BE2C (cell line): ENCODE results near the gene ZNF512B. TPM values are rescaled to one million over a fixed set of nuclear protein-coding genes. Genes with fewer than 3 reads are reported as not detected.
A peak's percentile ranks its signal among the peaks of the same experiment; 100 is the strongest.
"Not testable (repeated sequence)": the region's sequence is repeated elsewhere in the genome, so short reads cannot be mapped to it uniquely, and the experiment has no call there.

Experiments used
- DNase-seq: peaks from one replicate; pipeline ENCODE4 v3.0.0-alpha.2; 2020
- H3K27me3 ChIP-seq: fragments of 250-450 bp; sonication (Bioruptor Pico); 2 replicates; pipeline ENCODE4 v1.5.1; 2020; ENCODE audit warnings: mild to moderate bottlenecking
- H3K36me3 ChIP-seq: fragments of 250-450 bp; sonication (Bioruptor Pico); 2 replicates; pipeline ENCODE4 v1.5.1; 2020; ENCODE audit warnings: mild to moderate bottlenecking
- H3K4me1 ChIP-seq: fragments of 250-450 bp; sonication (Bioruptor Pico); 2 replicates; pipeline ENCODE4 v1.5.1; 2020
- H3K4me3 ChIP-seq: 2 replicates; pipeline ENCODE4 v1.5.1; 2011; ENCODE audit warnings: low read depth, low read length
- H3K9me3 ChIP-seq: fragments of 250-450 bp; sonication (Bioruptor Pico); 2 replicates; pipeline ENCODE4 v1.5.1; 2020
- polyA plus RNA-seq: library from polyadenylated mRNA; unstranded; fragments of >200 nt; gene quantifications from one replicate; pipeline ENCODE4 v1.2.1, GENCODE V29; 2012; ENCODE audit warnings: low read depth, missing spikeins; ENCODE audit not compliant: insufficient read length, insufficient read depth
- TF ChIP-seq, protein P1 (sequence below): IDR thresholded peaks from 2 replicates; pipeline ENCODE4 v1.5.1; 2012; ENCODE audit warnings: mild to moderate bottlenecking, low read depth, low read length

The ZNF512B gene, protein sequence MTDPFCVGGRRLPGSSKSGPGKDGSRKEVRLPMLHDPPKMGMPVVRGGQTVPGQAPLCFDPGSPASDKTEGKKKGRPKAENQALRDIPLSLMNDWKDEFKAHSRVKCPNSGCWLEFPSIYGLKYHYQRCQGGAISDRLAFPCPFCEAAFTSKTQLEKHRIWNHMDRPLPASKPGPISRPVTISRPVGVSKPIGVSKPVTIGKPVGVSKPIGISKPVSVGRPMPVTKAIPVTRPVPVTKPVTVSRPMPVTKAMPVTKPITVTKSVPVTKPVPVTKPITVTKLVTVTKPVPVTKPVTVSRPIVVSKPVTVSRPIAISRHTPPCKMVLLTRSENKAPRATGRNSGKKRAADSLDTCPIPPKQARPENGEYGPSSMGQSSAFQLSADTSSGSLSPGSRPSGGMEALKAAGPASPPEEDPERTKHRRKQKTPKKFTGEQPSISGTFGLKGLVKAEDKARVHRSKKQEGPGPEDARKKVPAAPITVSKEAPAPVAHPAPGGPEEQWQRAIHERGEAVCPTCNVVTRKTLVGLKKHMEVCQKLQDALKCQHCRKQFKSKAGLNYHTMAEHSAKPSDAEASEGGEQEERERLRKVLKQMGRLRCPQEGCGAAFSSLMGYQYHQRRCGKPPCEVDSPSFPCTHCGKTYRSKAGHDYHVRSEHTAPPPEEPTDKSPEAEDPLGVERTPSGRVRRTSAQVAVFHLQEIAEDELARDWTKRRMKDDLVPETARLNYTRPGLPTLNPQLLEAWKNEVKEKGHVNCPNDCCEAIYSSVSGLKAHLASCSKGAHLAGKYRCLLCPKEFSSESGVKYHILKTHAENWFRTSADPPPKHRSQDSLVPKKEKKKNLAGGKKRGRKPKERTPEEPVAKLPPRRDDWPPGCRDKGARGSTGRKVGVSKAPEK
- 24.8 TPM for polyA plus RNA-seq

DNA sequence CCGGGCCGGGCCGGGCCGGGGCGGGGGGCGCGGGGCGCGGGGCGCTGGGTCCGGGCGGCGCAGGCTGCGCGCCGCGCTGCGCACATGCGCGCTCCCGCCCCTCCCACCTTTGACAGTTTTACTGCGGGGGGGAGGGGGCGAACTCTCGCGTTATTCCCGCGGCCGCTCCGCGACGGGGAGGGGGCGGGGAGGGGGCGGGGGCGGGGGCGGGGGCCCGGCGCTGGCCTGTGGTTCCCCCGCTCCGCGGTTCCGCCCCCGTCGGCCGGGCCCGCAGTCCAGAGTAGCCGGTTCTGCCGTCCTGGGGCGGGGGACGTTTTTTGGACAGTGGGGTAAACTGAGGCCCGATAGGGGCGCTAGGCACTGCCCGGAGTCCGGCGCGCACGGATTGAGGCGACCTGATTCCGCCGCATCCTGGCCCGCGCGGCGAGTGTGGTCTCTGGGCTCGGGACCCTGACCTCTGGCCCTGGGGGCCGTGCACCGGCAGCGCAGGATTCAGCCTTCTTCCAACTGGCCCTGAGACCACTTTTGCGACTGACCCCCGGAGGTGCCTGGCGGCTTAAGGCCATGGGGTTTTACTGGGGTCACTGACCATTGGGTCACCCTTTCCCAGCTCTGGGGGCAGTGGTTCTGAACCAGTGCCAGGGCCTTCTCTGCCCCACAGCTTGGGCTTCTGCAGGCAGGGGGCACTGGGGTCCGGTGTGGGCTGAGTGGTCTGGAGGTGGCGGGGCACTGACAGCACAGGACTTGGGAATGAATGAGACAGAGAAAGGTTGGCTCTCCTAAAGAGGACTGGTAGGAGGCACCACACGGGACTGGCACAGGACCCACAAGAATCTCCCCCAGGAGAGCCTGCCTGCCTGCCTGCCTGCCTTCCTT lies at the start of gene ZNF512B:
TSS of gene ZNF512B (minus strand) at position 93 of the 876 bp plus-strand sequence. CDS start 1,980 bp downstream, outside the sequence.
- no peaks in the 10 kb centered on the region for H3K27me3 ChIP-seq
- no peaks in the 10 kb centered on the region for H3K4me1 ChIP-seq
- H3K4me3 ChIP-seq = peak within 1 kb of the TSS; percentile 74
- peak; percentile 87 for DNase-seq
- TF ChIP-seq, protein P1, sequence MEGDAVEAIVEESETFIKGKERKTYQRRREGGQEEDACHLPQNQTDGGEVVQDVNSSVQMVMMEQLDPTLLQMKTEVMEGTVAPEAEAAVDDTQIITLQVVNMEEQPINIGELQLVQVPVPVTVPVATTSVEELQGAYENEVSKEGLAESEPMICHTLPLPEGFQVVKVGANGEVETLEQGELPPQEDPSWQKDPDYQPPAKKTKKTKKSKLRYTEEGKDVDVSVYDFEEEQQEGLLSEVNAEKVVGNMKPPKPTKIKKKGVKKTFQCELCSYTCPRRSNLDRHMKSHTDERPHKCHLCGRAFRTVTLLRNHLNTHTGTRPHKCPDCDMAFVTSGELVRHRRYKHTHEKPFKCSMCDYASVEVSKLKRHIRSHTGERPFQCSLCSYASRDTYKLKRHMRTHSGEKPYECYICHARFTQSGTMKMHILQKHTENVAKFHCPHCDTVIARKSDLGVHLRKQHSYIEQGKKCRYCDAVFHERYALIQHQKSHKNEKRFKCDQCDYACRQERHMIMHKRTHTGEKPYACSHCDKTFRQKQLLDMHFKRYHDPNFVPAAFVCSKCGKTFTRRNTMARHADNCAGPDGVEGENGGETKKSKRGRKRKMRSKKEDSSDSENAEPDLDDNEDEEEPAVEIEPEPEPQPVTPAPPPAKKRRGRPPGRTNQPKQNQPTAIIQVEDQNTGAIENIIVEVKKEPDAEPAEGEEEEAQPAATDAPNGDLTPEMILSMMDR = no peak
- H3K36me3 ChIP-seq = peaks cover 13% of the 10 kb centered on the region
- no peaks in the 10 kb centered on the region for H3K9me3 ChIP-seq

DNA sequence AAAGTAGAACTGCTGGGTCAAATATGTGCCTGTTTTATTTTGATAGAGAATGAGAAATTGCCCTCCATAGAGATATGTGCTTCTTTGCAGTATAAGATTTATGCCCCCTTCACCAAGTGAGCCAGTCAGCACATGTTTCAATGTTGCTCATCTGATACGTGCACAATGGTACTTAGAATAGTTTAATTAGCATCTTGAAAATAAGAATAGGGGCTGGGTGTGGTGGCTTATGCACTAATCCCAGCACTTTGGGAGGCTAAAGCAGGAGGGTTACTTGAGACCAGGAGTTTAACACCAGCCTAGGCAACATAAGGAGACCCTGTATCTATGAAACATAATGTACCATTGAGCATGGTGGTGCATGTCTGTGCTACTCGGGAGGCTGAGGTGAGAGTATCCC lies 45.9 kb upstream of the ZNF512B start:
- TF ChIP-seq, protein P1 = no peak
- no peaks in the 10 kb centered on the region for H3K9me3 ChIP-seq
- H3K4me1 ChIP-seq = no peaks in the 10 kb centered on the region
- H3K4me3 ChIP-seq = no peak overlapping the region
- H3K36me3 ChIP-seq = peaks cover 70% of the 10 kb centered on the region
- DNase-seq = no peak
- H3K27me3 ChIP-seq = no peaks in the 10 kb centered on the region

DNA sequence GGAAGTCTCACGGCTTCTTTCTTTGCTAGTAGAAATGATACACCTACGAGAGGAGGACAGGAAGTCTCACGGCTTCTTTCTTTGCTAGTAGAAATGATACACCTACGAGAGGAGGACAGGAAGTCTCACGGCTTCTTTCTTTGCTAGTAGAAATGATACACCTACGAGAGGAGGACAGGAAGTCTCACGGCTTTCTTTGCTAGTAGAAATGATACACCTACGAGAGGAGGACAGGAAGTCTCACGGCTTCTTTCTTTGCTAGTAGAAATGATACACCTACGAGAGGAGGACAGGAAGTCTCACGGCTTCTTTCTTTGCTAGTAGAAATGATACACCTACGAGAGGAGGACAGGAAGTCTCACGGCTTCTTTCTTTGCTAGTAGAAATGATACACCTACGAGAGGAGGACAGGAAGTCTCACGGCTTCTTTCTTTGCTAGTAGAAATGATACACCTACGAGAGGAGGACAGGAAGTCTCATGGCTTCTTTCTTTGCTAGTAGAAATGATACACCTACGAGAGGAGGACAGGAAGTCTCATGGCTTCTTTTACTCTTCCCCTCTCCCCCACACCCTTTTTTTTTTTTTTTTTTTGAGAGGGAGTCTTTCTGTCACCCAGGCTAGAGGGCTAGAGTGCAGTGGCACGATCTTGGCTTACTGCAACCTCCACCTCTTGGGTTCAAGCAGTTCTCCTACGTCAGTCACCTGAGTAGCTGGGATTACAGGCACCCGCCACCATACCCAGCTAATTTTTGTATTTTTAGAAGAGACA lies 42.8 kb upstream of the ZNF512B start:
- H3K4me3 ChIP-seq, H3K27me3 ChIP-seq, H3K9me3 ChIP-seq, H3K4me1 ChIP-seq, DNase-seq: not testable (repeated sequence)
- peaks cover 75% of the 10 kb centered on the region for H3K36me3 ChIP-seq

DNA sequence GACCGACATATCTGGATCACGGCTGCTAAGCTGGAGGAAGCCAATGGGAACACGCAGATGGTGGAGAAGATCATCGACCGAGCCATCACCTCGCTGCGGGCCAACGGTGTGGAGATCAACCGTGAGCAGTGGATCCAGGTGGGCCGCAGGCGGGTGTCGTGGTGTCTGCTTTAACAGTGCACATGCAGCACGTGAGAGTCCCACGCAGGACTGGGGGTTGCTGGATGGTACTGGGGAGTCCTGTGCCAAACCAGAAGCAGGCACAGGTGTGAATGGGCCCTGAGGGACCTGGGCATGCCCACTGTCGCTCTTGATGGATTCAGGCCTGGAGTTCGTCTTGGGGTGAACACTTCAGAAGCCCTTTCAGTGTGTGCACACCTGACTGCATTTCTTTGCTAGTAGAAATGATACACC lies 41.6 kb upstream of the ZNF512B start:
- Histone ChIP-seq H3K4me3 (no peak overlapping the region), H3K9me3 (no peaks in the 10 kb centered on the region), H3K4me1 (no peaks in the 10 kb centered on the region), H3K27me3 (no peaks in the 10 kb centered on the region), H3K36me3 (peaks cover 78% of the 10 kb centered on the region)
- TF ChIP-seq, protein P1 = no peak
- DNase-seq = no peak

DNA sequence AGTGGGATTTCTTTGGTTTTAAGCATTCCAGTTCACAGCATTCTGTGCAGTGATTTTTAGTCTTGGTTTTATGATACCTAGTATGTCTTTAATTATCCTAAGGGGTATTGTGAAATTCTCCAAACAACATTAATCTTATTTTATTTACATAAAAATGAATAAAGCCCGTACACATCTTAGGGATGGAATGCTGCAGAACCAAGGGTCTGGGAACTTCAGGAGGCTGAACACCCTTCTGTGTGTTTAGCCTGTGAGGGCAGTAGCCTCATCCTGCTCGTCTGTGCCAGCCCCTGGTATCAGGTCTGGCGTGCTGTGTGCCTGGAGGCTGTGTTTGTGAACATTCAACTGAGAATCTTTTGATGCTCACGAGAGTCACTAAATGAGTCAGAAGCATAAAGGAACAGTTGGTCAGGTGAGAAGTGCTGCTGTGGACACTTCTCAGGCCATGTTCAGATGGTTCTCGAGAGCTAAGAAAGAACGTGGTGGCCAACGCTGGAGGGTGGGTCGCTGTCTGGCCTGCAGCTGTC lies 41.0 kb upstream of the ZNF512B start:
- Histone ChIP-seq H3K9me3 (no peaks in the 10 kb centered on the region), H3K4me1 (no peaks in the 10 kb centered on the region), H3K27me3 (no peaks in the 10 kb centered on the region), H3K4me3 (no peak overlapping the region), H3K36me3 (peaks cover 78% of the 10 kb centered on the region)
- TF ChIP-seq, protein P1 = no peak
- DNase-seq = no peak
